Measurements from ENCODE around the gene PIK3CD.
"Not testable (repeated sequence)": the region's sequence is repeated elsewhere in the genome, so short reads cannot be mapped to it uniquely, and the experiment has no call there.

The PIK3CD gene

GRCh38 chr1:9653491-9654050 lies 2.0 kb downstream of the PIK3CD start:
- FAIRE-seq = no peak
- DNase-seq (ENCODE audit: insufficient read length, low spot score) = no peak

- DNase-seq (ENCODE audit: insufficient read length, low spot score) (no peak), FAIRE-seq (peak; percentile 97)
Measured at GRCh38 chr1:9654051-9654833, 2.7 kb downstream of the PIK3CD start.

DNA sequence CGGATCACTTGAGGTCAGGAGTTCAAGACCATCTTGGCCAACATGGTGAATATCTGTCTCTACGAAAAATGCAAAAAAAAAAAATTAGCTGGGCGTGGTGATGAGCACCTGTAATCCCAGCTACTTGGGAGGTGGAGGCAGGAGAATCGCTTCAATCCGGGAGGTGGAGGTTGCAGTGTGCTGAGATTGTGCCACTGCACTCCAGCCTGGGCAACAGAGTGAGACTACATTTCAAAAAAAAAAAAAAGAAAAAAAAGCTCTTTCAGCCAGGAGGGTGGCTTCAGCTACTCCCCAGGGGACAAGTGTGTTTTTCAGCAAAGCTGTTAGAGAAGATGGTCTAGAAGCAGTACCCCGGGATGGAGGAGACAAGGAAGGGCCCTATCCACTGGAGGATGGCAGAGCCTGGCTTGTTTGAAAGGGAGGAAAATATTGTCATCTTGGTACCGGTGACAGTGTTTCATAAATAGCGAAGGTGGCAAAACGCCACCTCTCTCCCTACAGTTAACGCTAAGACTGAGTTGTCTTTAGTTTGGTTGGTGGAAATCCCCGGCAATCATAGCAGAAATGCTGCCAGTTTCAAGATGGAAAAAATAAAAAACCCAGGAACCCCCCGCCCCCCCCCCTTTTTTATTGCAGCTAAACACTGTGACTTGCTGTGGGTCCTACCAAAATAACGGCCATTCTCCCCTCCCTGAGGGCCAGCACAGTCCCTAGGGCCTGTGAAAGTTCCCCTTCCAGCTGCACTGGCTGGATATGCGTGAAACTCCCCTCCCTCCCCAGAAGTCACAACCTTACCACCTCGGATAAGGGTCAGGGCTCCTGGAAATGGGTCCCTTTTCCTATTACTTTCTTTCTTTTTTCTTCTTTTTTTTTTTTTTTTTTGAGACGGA lies 3.5 kb downstream of the PIK3CD start:
- FAIRE-seq = peak; percentile 95
- DNase-seq (ENCODE audit: insufficient read length, low spot score) = no peak

DNA sequence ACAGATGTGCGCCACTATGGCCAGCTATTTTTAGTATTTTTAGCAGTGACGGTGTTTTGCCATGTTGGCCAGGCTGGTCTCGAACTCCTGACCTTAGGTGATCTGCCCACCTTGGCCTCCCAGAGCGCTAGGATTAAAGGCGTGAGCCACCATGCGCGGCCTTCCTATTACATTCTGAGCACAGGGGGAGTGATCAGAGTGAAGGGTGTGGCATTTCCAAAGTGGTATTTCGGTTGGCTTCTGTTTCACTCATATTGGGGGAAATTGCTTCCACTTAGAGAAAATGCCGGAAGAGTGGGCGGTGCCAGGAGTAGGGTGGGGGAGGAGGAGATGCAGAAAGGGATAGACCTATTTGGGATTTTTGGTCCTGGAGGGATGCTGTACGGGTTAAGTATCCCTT lies 4.3 kb downstream of the PIK3CD start:
- no peak for DNase-seq (ENCODE audit: insufficient read length, low spot score)
- FAIRE-seq = no peak

DNA sequence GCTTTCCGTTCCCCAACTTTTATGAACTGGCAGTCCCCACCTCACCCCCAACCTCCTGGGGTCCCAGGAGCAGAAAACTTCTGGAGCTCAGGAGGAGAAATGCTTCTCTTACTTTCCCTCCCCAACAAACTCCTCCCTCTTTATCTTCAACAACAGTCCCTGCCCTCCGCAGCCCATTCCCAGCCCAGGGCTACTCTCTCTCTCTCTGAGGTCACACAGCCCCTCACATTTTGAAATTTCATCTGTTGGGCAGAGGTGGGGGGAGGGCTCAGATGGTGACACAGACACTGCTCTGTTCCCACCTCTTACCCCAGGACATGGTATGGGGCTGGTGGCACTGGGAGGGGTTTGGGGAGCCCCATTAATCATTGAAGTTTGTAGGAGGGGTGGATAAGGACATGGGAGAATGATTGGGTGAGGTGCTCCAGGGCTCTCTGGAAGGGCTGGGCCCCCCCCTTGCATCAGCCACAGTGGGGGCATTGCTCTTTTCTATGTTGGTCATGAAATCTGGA lies 6.0 kb downstream of the PIK3CD start:
- DNase-seq (ENCODE audit: insufficient read length, low spot score) = no peak
- FAIRE-seq = peak; percentile 48

DNA sequence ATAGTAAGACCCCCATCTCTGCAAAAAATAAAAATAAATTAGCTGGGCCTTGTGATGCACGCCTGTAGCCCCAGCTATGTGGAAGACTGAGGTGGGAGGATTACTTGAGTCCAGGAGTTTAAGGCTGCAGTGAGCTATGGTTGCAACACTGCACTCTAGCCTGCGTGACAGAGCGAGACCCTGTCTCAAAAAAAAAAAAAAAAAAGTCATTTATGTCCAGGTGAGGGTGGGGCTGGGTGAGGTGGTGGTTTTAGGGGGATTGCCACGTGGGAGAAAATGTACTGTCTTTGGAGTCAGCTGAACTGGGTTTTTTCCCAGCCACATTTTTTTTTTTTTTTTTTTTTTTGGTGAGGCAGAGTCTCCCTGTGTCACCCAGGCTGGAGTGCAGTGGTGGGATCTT lies 6.7 kb downstream of the PIK3CD start:
- FAIRE-seq = peak; percentile 4
- no peak for DNase-seq (ENCODE audit: insufficient read length, low spot score)

DNA sequence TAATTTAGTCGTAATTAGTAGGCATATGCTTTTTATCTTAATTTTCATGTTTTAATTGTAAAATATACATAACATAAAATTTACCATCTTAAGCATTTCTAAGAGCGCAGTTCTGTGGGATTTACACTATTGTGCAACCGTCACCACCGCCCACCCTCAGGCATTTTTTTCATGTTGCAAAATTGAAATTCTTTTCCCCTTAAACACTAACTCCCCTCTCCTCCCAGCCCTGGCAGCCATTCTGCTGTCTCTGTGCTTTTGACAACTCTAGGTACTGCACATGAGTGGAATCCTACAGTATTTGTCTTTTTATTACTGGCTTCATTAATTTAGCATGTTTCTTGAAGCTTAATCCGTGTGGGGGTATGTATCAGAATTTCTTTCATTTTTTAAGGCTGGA lies 7.8 kb downstream of the PIK3CD start:
- no peak for DNase-seq (ENCODE audit: insufficient read length, low spot score)
- FAIRE-seq = no peak

GRCh38 chr1:9663257-9663656 lies 11.7 kb downstream of the PIK3CD start:
- no peak for DNase-seq (ENCODE audit: insufficient read length, low spot score)
- no peak for FAIRE-seq

- DNase-seq (ENCODE audit: insufficient read length, low spot score) = no peak
- no peak for FAIRE-seq
Measured at GRCh38 chr1:9665193-9665592, 13.7 kb downstream of the PIK3CD start.

DNA sequence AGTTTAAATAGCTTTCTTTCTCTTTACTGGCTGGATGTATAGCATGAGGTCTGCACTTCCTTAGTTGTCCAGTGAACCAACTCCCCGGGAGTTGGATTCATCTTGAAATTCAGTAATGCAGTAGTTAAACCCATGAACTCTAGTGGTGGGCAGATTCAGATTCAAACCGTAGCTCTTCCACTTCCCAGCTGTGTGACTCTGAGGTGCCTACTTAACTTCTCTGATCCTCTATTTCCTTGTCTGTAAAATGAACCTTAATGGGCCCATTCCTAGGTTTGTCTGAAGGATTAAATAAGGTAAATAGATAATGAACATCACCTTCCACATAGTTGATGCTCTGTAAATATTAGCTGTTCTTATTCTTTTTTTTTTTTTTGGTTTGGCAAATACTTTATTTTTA lies 16.5 kb downstream of the PIK3CD start:
- FAIRE-seq (no peak), DNase-seq (ENCODE audit: insufficient read length, low spot score) (no peak)

DNA sequence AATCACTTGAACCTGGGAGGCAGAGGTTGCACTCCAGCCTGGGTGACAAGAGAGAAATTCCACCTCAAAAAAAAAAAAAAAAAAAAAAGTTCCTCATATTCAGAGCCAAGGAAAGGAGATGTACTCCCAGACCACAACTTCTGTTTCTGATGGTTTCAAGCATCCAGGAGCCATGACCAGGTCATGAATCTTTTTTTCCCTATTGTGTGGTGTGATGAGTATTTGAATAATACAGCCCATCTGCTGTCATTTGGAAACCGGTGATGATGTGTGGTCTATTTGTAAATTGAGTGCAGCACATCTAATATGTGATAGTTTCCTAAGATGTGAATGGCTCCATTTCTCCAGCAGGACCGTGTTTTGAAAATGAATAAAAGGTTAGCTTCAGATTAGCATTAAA lies 18.6 kb downstream of the PIK3CD start:
- DNase-seq (ENCODE audit: insufficient read length, low spot score) = peak; percentile 25
- FAIRE-seq = peak; percentile 82

DNA sequence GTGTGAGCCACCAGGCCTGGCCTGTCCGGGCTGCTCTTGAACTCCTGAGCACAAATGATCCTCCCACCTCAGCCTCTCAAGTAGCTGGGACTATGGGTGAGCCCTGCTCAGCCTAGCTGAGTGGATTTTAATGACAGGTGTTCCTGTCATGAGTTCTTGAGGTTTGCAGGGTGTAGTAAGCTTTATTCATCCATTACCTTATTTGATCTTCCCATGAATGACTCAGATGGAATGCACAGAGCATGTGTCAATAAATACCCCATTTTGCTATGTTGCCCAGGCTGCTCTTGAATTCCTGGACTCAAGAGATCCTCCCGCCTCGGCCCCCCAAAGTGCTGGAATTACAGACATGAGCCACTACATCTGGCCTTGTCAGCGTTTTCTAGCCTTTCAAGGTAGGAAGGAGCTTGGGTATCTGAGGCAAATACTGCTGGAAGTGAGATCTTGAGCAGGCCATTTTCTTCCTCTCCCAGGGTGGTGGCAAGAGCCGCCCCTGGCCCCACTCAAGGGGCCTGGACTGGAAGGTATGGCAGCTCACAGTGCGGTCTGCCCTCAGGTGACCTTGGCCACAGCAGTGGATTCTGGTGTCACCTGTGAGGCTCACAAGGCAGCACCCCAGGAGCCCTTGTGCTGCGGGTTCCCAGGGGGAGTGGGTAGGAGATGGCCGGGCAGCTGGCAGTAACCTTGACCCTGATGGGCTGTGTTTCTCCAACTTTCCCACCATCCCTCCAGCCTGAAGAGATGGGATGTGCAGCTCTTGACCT lies 20.0 kb downstream of the PIK3CD start:
- FAIRE-seq (no peak), DNase-seq (ENCODE audit: insufficient read length, low spot score) (no peak)

- no peak for DNase-seq (ENCODE audit: insufficient read length, low spot score)
- no peak for FAIRE-seq
Measured at GRCh38 chr1:9672444-9672843, 20.9 kb downstream of the PIK3CD start.

DNA sequence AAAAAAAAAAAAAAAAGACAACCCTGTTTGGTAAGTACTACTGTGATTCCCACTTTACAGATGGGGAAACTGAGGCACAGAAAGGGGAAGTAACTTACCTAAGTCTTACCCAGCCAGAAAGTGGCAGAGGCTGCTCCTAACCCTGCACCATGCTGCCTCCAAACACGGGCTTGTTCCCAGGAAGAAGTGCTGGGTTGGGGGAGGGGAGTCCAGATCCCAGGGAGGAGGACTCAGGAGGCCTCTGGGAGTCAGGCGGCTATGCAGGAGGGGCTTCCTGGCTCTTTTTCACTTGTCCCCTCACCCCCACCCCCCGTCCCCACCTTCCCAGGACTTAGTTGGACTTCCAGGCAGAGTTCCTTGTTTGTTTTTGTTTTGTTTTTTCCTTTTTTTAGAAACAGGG lies 23.9 kb downstream of the PIK3CD start:
- FAIRE-seq = no peak
- no peak for DNase-seq (ENCODE audit: insufficient read length, low spot score)

GRCh38 chr1:9676128-9676527 lies 24.6 kb downstream of the PIK3CD start:
- DNase-seq (ENCODE audit: insufficient read length, low spot score); FAIRE-seq: not testable (repeated sequence)

GRCh38 chr1:9676815-9677393 lies 25.4 kb downstream of the PIK3CD start:
- DNase-seq (ENCODE audit: insufficient read length, low spot score) (no peak), FAIRE-seq (no peak)

- DNase-seq (ENCODE audit: insufficient read length, low spot score) (no peak), FAIRE-seq (no peak)
Measured at GRCh38 chr1:9680091-9680490, 28.6 kb downstream of the PIK3CD start.

GRCh38 chr1:9680828-9681227 lies 29.3 kb downstream of the PIK3CD start:
- no peak for DNase-seq (ENCODE audit: insufficient read length, low spot score)
- FAIRE-seq = no peak

DNA sequence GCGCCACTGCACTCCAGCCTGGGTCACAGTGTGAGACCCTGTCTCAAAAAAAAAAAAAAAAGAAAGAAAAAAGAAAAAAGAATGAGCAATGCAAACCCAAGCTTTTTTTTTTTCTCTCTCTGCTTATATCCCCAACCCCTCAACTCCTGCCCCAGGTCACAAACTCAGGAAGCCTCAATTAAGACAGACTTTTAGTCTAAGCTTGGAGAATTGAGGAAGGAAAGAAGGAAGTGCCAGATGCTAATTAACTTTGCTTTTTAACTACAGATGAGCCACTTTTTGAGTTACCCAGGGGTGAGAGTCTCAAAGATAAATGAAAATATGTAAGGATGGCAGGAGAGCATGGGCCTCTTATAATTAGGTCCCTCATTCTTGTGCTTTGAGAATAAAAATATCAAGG lies 33.3 kb downstream of the PIK3CD start:
- FAIRE-seq (no peak), DNase-seq (ENCODE audit: insufficient read length, low spot score) (no peak)

- DNase-seq (ENCODE audit: insufficient read length, low spot score) (no peak), FAIRE-seq (peak; percentile 89)
Measured at GRCh38 chr1:9687120-9687873, 35.8 kb downstream of the PIK3CD start.

Measured in GM19239 (cell line).